ENCODE data around the gene SPIRE1. TPM values are rescaled to one million over a fixed set of nuclear protein-coding genes. Genes with fewer than 3 reads are reported as not detected.

Gene SPIRE1
- total RNA-seq, 1 donor from 2014 or later, result 42.4 TPM

DNA sequence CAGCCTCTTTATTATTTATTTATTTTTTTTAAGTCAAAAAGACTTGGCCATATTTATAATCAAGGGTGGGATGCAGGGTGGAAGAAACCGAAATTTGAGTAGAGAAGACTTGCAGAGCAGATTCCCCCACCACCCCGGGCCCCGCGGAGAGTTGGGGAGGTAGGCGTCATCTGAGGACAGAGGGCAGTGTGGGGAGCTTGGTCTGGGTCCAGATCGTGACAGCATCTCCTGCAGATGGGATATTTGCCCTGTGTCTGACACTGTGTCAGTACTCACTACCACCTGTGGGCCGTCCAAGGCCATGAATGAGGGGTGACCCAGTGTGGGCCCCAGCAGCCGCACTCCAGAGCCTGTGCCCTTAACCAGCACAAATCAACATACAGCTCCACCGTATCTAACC is 260.7 kb downstream of the SPIRE1 start:
- no peak overlapping the region for H3K4me3 ChIP-seq
- H3K4me1 ChIP-seq, result peaks cover 5% of the 10 kb centered on the region
- TF ChIP-seq, protein P1, sequence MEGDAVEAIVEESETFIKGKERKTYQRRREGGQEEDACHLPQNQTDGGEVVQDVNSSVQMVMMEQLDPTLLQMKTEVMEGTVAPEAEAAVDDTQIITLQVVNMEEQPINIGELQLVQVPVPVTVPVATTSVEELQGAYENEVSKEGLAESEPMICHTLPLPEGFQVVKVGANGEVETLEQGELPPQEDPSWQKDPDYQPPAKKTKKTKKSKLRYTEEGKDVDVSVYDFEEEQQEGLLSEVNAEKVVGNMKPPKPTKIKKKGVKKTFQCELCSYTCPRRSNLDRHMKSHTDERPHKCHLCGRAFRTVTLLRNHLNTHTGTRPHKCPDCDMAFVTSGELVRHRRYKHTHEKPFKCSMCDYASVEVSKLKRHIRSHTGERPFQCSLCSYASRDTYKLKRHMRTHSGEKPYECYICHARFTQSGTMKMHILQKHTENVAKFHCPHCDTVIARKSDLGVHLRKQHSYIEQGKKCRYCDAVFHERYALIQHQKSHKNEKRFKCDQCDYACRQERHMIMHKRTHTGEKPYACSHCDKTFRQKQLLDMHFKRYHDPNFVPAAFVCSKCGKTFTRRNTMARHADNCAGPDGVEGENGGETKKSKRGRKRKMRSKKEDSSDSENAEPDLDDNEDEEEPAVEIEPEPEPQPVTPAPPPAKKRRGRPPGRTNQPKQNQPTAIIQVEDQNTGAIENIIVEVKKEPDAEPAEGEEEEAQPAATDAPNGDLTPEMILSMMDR (IDR thresholded peaks at IDR 0.05; ENCODE audit: borderline replicate concordance), result no peak
- H3K36me3 ChIP-seq, result no peaks in the 10 kb centered on the region
- intact Hi-C loops (cut with micrococcal nuclease), result no loop called here
- no peak for DNase-seq
- H3K27ac ChIP-seq (replicated peaks), result no peak overlapping the region
- no peaks in the 10 kb centered on the region for H3K9me3 ChIP-seq (replicated peaks)
- peaks cover 4% of the 10 kb centered on the region for H3K27me3 ChIP-seq (ENCODE audit: low read depth)

Other genes starting within 250 kb of the SPIRE1 start
- gene CEP76, start 44.6 kb upstream of the SPIRE1 start, total RNA-seq, result 3.7 TPM
- 39.5 TPM for gene PSMG2, start 44.9 kb upstream of the SPIRE1 start, total RNA-seq
- gene PTPN2, start 226.1 kb upstream of the SPIRE1 start, total RNA-seq, result 11.0 TPM